SK-N-MC (cell line): Measurements from ENCODE around the gene ZNF423.

Experiments
- DNase-seq: peaks from one replicate; pipeline ENCODE4 v3.0.0-alpha.2; 2011; ENCODE audit warnings: low read depth, low spot score
- H3K27ac ChIP-seq: fragments of 200-600 bp; sonication (generic); 2 replicates; pipeline ENCODE4 v1.5.1; 2016; ENCODE audit warnings: mixed run types
- H3K36me3 ChIP-seq: fragments of 200-600 bp; sonication (generic); 2 replicates; pipeline ENCODE4 v1.6.1; 2017; ENCODE audit warnings: antibody characterized with exemption, low read length, mixed read lengths; ENCODE audit not compliant: insufficient read depth
- H3K4me3 ChIP-seq: fragments of 200-600 bp; sonication (generic); 2 replicates; pipeline ENCODE4 v1.5.1; 2016
- H3K9ac ChIP-seq: fragments of 200-600 bp; sonication (generic); 2 replicates; pipeline ENCODE4 v1.8.0; 2017; ENCODE audit warnings: mixed run types, mixed read lengths; ENCODE audit not compliant: insufficient read length
- H3K9me3 ChIP-seq: fragments of 200-600 bp; sonication (generic); 2 replicates; pipeline ENCODE4 v1.6.1; 2017; ENCODE audit warnings: low read depth, mild to moderate bottlenecking, antibody characterized with exemption, low read length, moderate library complexity, mixed read lengths
- EZH2 ChIP-seq: fragments of 200-600 bp; sonication (generic); IDR thresholded peaks from one replicate; pipeline ENCODE4 v1.6.1; 2017; ENCODE audit warnings: antibody characterized with exemption
- FOXP2 ChIP-seq: optimal IDR thresholded peaks from 2 replicates; pipeline ENCODE3; 2011; ENCODE audit warnings: mild to moderate bottlenecking, moderate library complexity; ENCODE audit not compliant: insufficient read depth; ENCODE audit errors: extremely low read length, control extremely low read depth
- POLR2AphosphoS5 ChIP-seq: IDR thresholded peaks from 2 replicates; pipeline ENCODE4 v1.6.1; 2012; ENCODE audit warnings: mild to moderate bottlenecking, low read depth, low read length, borderline replicate concordance

Gene ZNF423

DNA sequence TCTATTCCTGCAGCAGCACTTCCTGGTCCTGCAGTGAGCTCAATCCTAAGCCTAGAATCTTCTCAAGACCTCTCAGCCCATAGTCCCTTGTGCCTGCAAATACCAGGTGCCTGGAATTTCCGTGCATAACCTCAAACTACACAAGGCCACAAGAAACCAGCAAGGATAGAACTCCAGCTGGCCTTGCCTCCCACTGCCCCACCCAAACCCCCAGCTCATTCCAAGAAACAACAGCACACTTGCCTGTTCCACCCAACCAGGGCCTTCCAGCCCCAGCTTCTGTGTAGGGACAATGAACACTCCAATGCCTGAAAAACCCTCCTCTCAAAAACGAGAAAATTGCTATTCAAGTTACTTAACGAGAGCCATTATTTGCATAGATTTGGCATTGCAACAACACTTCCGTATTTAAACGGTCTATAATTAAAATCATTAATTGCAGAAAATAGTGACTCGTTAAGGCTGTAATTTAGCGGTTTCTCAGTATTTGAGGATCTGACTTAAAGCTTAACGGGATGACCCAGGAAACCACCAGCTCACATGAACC lies 335.3 kb downstream of the ZNF423 start:
- H3K36me3 ChIP-seq = no peaks in the 10 kb centered on the region
- H3K9ac ChIP-seq = no peak overlapping the region
- no peak overlapping the region for H3K27ac ChIP-seq
- H3K9me3 ChIP-seq = no peaks in the 10 kb centered on the region
- no peak for TF ChIP-seq EZH2
- no peak for TF ChIP-seq FOXP2
- no peak for TF ChIP-seq POLR2AphosphoS5
- H3K4me3 ChIP-seq = no peak overlapping the region
- DNase-seq = no peak

DNA sequence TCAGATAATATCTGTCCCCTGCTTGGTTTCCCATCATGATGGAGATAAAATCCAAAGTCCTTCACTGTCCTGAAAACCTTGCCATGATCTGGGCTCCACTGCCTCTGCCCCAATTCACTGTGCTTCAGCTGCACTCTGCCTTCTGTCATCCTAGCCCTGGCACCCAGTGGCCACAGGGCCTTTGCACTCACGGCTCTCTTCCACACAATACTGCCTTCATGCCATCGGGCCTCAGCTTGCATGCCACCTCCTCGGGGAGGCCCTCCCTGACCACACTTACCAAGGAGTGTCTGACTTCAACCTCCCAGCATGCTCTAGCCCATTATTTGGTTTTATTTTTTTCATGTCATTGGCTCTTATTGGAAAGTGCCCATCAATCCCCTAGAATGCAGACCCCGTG lies 336.2 kb downstream of the ZNF423 start:
- TF ChIP-seq EZH2 (no peak), POLR2AphosphoS5 (no peak), FOXP2 (no peak)
- DNase-seq = no peak
- no peak overlapping the region for H3K9ac ChIP-seq
- no peak overlapping the region for H3K27ac ChIP-seq
- no peaks in the 10 kb centered on the region for H3K36me3 ChIP-seq
- H3K4me3 ChIP-seq = no peak overlapping the region
- H3K9me3 ChIP-seq = no peaks in the 10 kb centered on the region

DNA sequence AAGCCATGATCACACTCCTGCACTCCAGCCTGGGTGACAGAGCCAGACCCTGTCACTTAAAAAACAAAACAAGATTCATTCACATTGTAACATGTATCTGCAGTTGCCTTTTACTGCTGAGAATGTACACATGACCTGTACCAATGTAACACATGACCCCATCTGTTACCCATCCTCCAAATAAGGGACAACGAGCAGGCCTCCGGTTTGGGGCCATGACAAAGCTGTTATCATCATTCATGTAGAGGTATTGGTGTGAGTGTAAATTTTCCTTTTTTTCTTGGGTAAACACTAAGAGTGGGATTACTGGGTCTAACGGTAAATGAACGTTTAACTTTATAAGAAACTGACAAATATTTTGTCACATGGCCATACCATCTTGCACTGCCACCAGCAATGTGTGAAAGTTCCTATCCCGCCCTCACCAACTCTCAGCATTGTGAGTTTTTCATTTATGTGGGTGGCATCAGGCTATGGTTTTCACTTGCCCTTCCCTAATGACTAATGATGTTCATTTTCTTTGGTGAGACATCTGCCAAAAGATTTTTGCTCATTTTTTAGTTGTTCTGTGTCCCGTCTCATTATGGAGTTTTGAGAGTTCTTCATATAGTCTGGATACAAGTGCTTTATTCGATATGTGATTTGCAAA lies 336.8 kb downstream of the ZNF423 start:
- Histone ChIP-seq H3K4me3 (no peak overlapping the region), H3K9ac (no peak overlapping the region), H3K9me3 (no peaks in the 10 kb centered on the region), H3K36me3 (no peaks in the 10 kb centered on the region), H3K27ac (no peak overlapping the region)
- no peak for TF ChIP-seq EZH2
- no peak for TF ChIP-seq POLR2AphosphoS5
- TF ChIP-seq FOXP2 = no peak
- DNase-seq = no peak

DNA sequence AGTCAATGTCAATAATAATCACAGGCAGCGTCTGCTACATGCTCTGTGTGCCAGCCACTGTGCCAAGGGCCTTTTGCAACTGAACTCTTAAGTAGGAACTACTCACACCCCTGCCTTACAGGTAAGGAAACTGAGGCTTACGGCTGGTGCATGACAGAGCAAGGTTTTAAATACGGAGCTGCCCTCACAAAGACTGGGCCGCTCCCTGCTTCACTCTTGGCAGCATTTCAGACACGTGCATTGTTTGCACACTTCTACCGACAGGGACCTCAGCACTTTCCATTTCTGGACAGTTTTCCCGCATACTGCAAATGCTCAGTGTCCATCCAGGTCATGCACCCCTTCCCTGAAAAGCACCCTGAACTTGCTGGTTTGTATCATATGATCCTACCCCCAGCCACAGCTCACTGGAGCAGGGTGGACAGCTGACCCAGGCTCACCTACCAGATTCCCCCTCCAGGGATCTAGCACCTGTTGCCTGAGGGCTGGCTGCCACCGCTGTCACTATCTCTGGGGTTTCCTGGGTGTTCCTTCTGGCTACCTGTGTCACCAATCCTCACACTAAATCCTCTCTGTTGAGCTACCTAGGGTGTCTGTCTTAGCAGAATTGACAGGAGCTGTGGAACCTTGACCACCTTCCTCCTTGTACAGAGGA lies 339.4 kb downstream of the ZNF423 start:
- no peak overlapping the region for H3K9ac ChIP-seq
- H3K27ac ChIP-seq = no peak overlapping the region
- DNase-seq = no peak
- no peak overlapping the region for H3K4me3 ChIP-seq
- TF ChIP-seq EZH2 (no peak), POLR2AphosphoS5 (no peak), FOXP2 (no peak)
- H3K36me3 ChIP-seq = no peaks in the 10 kb centered on the region
- H3K9me3 ChIP-seq = no peaks in the 10 kb centered on the region

DNA sequence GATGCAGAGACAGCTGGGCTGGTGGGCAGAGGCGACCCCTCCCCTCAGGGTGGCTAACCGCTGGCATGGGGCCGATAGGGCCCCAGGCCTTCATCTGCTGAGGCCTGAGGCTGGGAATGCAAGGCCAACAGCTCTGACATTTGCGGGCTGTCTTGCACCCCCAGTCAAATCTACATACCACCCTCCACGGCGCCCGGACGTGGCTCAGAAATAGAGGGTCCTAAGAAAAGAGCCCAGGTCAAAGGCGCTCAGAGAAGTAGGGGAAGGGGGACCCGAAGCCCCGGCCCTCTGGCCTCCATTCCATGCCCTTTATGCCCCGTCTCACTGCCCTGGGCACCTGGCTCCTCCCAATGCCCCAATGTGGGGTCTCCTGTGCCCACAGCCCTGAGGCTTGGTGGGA lies 340.1 kb downstream of the ZNF423 start:
- H3K36me3 ChIP-seq = no peaks in the 10 kb centered on the region
- no peak overlapping the region for H3K27ac ChIP-seq

DNA sequence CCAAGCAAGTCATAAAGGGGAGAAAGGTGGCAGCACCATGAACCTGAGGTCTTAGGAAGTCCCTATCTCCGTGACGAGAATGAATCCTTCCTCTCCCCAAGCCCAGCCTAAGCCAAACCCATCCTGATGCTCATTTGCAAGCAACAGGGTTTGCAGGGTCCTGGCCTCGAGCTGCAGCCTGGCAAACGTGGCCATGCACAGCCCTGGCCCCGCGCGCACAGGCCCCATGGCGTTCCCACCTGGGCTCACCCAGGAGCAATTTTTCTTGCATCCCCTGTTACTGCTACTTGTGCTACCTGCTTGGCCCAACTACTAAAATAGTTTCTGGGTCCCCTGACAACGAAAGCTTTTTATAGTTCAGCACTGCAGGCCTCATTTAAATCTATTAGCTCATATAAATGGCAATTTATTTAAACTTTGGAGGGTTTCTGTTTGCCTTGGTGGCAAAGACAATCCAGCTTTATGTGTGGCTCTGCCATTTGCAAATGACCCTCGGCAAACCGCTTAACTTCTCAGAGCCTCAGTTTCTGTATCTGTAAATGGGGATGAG lies 340.8 kb downstream of the ZNF423 start:
- Histone ChIP-seq H3K36me3 (no peaks in the 10 kb centered on the region), H3K9ac (no peak overlapping the region), H3K9me3 (no peaks in the 10 kb centered on the region), H3K27ac (no peak overlapping the region), H3K4me3 (no peak overlapping the region)
- TF ChIP-seq EZH2 = no peak
- TF ChIP-seq FOXP2 = no peak
- TF ChIP-seq POLR2AphosphoS5 = no peak
- DNase-seq = no peak

More for the DNA sequence above, 340.1 kb downstream of the ZNF423 start:
- Histone ChIP-seq H3K9ac (no peak overlapping the region), H3K4me3 (no peak overlapping the region), H3K9me3 (no peaks in the 10 kb centered on the region)
- no peak for DNase-seq
- TF ChIP-seq POLR2AphosphoS5 (no peak), FOXP2 (no peak), EZH2 (no peak)

DNA sequence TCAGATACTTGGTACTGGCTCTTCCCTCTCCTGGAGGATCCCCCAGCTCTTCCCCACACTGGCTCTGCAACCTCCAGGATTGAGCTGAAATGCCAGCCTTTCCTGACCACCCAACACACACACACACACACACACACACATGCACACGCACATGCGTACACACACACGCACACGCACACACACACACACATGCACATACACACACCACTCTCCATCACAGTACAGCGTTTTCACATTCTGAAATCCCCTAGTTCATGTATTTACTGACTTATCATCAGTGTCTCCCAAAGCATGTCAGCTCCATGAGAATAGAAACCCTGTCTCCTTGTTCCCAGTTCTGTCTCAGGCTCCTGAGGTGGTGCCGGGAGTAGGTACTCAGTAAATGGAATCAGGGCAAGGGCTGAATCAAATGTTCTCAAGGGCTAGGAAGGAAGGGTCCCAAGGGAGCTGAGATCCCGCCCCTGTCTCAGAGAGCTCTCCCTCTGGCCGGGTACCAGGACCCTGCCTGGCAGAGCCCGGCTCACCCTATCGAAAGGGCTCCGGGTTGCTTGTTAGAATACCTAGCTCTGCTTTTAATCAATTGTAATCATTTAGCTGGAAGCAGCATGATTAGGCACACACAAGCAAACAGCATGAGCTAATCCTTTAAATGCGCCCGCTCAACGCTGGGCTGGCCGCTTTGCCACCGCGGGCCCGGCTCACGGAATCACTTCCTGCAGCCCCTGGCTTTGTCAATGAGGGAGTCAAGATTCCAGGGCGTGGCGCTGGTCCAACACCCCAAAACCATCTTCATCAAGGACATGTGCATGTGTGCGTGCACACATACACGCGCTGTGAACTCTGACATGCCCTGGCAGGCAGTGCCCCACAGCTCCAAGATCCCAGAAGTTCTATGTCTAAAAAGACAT lies 341.6 kb downstream of the ZNF423 start:
- H3K4me3 ChIP-seq = no peak overlapping the region
- TF ChIP-seq EZH2 = no peak
- TF ChIP-seq FOXP2 = no peak
- TF ChIP-seq POLR2AphosphoS5 = no peak
- no peaks in the 10 kb centered on the region for H3K9me3 ChIP-seq
- no peaks in the 10 kb centered on the region for H3K36me3 ChIP-seq
- H3K27ac ChIP-seq = no peak overlapping the region
- no peak overlapping the region for H3K9ac ChIP-seq
- DNase-seq = no peak

DNA sequence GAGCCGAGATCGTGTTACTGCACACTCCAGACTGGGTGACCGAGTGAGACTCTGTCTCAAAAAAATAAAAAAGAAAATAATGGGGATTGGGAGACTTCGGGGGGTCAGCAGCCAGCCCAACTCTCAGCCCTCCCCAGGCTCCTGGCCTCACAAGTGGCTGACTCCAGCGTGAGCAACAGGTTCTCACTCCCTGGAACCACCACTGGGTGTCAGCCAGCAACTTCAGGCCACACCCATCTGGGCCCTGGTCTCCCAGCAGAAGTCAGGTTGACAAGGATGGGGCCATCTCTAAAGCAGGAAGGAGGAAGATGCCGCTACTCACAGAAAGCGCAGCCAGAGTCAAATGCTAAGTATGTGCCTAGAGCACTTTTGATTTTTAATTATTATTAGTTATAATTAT lies 342.9 kb downstream of the ZNF423 start:
- Histone ChIP-seq H3K9me3 (no peaks in the 10 kb centered on the region), H3K4me3 (no peak overlapping the region), H3K36me3 (no peaks in the 10 kb centered on the region), H3K27ac (no peak overlapping the region), H3K9ac (no peak overlapping the region)
- no peak for DNase-seq
- no peak for TF ChIP-seq FOXP2
- TF ChIP-seq POLR2AphosphoS5 = no peak
- no peak for TF ChIP-seq EZH2
